Neural progenitor cell (in vitro differentiated cells): ENCODE results near the gene DOCK3. TPM values are rescaled to one million over a fixed set of nuclear protein-coding genes. Genes with fewer than 3 reads are reported as not detected.

Experiments
- DNase-seq: peaks from one replicate; pipeline ENCODE4 v3.0.0-alpha.2; 2016; ENCODE audit warnings: low spot score
- H2AFZ ChIP-seq: fragments of 200-600 bp; sonication (generic); replicated peaks from 2 replicates; pipeline ENCODE4 v1.6.1; 2016; ENCODE audit warnings: antibody characterized with exemption
- H3F3A ChIP-seq: fragments of 200-600 bp; sonication (generic); 2 replicates; pipeline ENCODE4 v1.6.1; 2016; ENCODE audit warnings: antibody characterized with exemption, low read depth
- H3K27ac ChIP-seq: fragments of 200-600 bp; sonication (generic); 2 replicates; pipeline ENCODE4 v1.5.1; 2016; ENCODE audit warnings: mild to moderate bottlenecking
- H3K27me3 ChIP-seq: fragments of 200-600 bp; sonication (generic); 2 replicates; pipeline ENCODE4 v1.6.1; 2016; ENCODE audit warnings: mild to moderate bottlenecking, moderate library complexity
- H3K36me3 ChIP-seq: fragments of 200-600 bp; sonication (generic); 2 replicates; pipeline ENCODE4 v1.5.1; 2016
- H3K4me1 ChIP-seq: fragments of 200-600 bp; sonication (generic); 2 replicates; pipeline ENCODE4 v1.6.1; 2016; ENCODE audit warnings: mixed run types
- H3K4me2 ChIP-seq: fragments of 200-600 bp; sonication (generic); 2 replicates; pipeline ENCODE4 v1.6.1; 2016
- H3K4me3 ChIP-seq: fragments of 200-600 bp; sonication (generic); 2 replicates; pipeline ENCODE4 v1.5.1; 2016
- H3K79me2 ChIP-seq: fragments of 200-600 bp; sonication (generic); 2 replicates; pipeline ENCODE4 v1.6.1; 2016; ENCODE audit warnings: low read depth
- H3K9ac ChIP-seq: fragments of 200-600 bp; sonication (generic); 2 replicates; pipeline ENCODE4 v1.6.1; 2016
- H3K9me3 ChIP-seq: fragments of 200-600 bp; sonication (generic); 2 replicates; pipeline ENCODE4 v1.5.1; 2016; ENCODE audit warnings: low read depth
- H4K20me1 ChIP-seq: fragments of 200-600 bp; sonication (generic); 2 replicates; pipeline ENCODE4 v1.6.1; 2016; ENCODE audit warnings: low read depth
- H3K27ac Mint-ChIP-seq: 3 replicates; pipeline ENCODE4 v1.8.0; 2021; ENCODE audit warnings: mixed read lengths
- H3K27me3 Mint-ChIP-seq: 2 replicates; pipeline ENCODE4 v1.8.0; 2022; ENCODE audit warnings: low read depth, mild to moderate bottlenecking, inconsistent platforms, moderate library complexity, mixed read lengths; ENCODE audit not compliant: insufficient read depth
- H3K36me3 Mint-ChIP-seq: 3 replicates; pipeline ENCODE4 v1.8.0; 2021; ENCODE audit warnings: mixed read lengths
- H3K4me1 Mint-ChIP-seq: 3 replicates; pipeline ENCODE4 v1.8.0; 2021; ENCODE audit warnings: mixed read lengths
- H3K4me3 Mint-ChIP-seq: 3 replicates; pipeline ENCODE4 v1.8.0; 2021; ENCODE audit warnings: mild to moderate bottlenecking, moderate library complexity, mixed read lengths
- H3K9me3 Mint-ChIP-seq: 3 replicates; pipeline ENCODE4 v1.8.0; 2020; ENCODE audit warnings: mixed read lengths
- CTCF ChIP-seq: fragments of 200-600 bp; sonication (generic); IDR thresholded peaks from 2 replicates; pipeline ENCODE4 v1.5.1; 2017; ENCODE audit warnings: antibody characterized with exemption, mild to moderate bottlenecking
- EZH2 ChIP-seq: fragments of 200-600 bp; sonication (generic); IDR thresholded peaks from 2 replicates; pipeline ENCODE4 v1.6.1; 2017; ENCODE audit warnings: antibody characterized with exemption, mild to moderate bottlenecking, moderate library complexity
- EZH2phosphoT487 ChIP-seq: fragments of 200-600 bp; sonication (generic); IDR thresholded peaks from 2 replicates; pipeline ENCODE4 v1.6.1; 2017; ENCODE audit warnings: antibody characterized with exemption
- total RNA-seq: library from RNA; depleted of rRNA; stranded (reverse); fragments of >200 nt; gene quantifications from 2 replicates; pipeline ENCODE4 v1.2.3, GENCODE V29; 2015; ENCODE audit warnings: low replicate concordance

DOCK3 gene, protein sequence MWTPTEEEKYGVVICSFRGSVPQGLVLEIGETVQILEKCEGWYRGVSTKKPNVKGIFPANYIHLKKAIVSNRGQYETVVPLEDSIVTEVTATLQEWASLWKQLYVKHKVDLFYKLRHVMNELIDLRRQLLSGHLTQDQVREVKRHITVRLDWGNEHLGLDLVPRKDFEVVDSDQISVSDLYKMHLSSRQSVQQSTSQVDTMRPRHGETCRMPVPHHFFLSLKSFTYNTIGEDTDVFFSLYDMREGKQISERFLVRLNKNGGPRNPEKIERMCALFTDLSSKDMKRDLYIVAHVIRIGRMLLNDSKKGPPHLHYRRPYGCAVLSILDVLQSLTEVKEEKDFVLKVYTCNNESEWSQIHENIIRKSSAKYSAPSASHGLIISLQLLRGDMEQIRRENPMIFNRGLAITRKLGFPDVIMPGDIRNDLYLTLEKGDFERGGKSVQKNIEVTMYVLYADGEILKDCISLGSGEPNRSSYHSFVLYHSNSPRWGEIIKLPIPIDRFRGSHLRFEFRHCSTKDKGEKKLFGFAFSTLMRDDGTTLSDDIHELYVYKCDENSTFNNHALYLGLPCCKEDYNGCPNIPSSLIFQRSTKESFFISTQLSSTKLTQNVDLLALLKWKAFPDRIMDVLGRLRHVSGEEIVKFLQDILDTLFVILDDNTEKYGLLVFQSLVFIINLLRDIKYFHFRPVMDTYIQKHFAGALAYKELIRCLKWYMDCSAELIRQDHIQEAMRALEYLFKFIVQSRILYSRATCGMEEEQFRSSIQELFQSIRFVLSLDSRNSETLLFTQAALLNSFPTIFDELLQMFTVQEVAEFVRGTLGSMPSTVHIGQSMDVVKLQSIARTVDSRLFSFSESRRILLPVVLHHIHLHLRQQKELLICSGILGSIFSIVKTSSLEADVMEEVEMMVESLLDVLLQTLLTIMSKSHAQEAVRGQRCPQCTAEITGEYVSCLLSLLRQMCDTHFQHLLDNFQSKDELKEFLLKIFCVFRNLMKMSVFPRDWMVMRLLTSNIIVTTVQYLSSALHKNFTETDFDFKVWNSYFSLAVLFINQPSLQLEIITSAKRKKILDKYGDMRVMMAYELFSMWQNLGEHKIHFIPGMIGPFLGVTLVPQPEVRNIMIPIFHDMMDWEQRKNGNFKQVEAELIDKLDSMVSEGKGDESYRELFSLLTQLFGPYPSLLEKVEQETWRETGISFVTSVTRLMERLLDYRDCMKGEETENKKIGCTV (N-terminal part only)
- 10.7 and 11.1 TPM in 2 replicates for total RNA-seq

- H3K27ac Mint-ChIP-seq: no peak within 1 kb of the TSS
These were observed at the start of gene DOCK3 for GRCh38 chr3:50674349-50675178. Gene DOCK3, plus strand, starts transcription at chr3:50674927. Its CDS starts 337 bp downstream, at chr3:50675264.

DNA sequence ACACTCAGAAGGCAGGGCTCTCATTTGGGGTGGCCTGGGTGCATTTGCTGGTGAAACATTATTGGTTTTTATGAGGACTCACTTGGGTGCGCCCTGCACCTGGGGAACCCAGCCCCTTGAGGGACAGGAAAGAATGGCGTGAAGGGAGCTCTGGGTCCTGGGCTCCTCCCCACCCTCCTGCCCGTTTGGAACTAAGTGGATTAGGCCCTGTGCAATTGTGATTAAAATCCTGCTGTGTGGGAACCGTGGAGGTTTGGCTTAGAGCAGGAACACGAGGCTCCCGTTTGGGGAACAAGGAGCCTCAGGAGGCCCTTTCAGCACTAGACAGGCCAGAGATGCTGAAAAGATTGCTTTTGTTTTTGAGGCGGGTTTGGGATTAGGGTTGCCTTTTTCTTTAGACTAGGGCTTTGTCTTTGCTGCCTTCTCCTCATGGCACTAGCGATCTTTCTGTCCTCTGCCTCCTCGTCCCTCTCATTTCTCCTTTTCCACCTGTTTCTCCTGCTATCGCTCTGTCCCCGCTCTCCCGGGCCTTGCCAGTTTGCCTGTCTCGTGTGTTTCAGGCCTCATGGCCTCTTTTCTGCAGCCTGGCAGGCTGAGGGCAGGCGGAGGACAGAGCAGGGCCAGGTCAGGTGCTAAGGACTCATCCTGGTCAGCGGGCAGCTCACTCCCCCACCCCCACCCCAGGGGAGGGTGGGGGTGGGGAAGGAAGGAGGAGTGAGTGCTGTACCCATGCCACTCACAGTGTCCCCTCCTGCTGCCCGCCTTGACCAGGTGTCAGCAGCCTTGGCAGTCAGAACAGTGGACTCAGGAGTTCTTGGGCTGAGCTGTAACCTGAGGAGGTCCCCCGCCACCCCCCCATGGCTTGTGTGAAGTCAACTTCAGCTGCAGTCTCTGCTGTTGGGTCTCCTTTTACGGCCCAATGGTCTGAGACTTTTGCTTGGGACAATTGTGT lies 49.2 kb upstream of the DOCK3 start:
- no peaks in the 10 kb centered on the region for H3K36me3 ChIP-seq
- H3K27ac ChIP-seq: peak overlapping the region; percentile 99
- H3K9me3 ChIP-seq: no peaks in the 10 kb centered on the region
- Mint-ChIP-seq H3K27ac (peak overlapping the region; percentile 92), H3K4me3 (peak overlapping the region; percentile 50), H3K9me3 (no peaks in the 10 kb centered on the region), H3K36me3 (peaks cover 10% of the 10 kb centered on the region), H3K27me3 (peaks cover 5% of the 10 kb centered on the region), H3K4me1 (peaks cover 41% of the 10 kb centered on the region)
- peaks cover 43% of the 10 kb centered on the region for H3K4me1 ChIP-seq
- no peak overlapping the region for H3K9ac ChIP-seq
- DNase-seq: peak; percentile 89
- no peak overlapping the region for H2AFZ ChIP-seq
- H3F3A ChIP-seq: peaks cover 30% of the 10 kb centered on the region
- H3K4me2 ChIP-seq: peak overlapping the region; percentile 80
- H3K4me3 ChIP-seq: peak overlapping the region; percentile 30
- peak; percentile 44 for TF ChIP-seq EZH2phosphoT487
- no peak for TF ChIP-seq CTCF
- TF ChIP-seq EZH2: peak; percentile 38
- peaks cover 52% of the 10 kb centered on the region for H3K79me2 ChIP-seq
- peaks cover 22% of the 10 kb centered on the region for H4K20me1 ChIP-seq
- no peaks in the 10 kb centered on the region for H3K27me3 ChIP-seq

More at GRCh38 chr3:50674349-50675178, at the start of gene DOCK3:
- peak within 1 kb of the TSS; percentile 17 for H3K9ac ChIP-seq
- Mint-ChIP-seq H3K27me3 (peaks cover 20% of the 10 kb centered on the region), H3K36me3 (peaks cover 2% of the 10 kb centered on the region), H3K4me3 (peak within 1 kb of the TSS; percentile 90), H3K4me1 (peaks cover 11% of the 10 kb centered on the region), H3K9me3 (no peaks in the 10 kb centered on the region)
- peaks cover 42% of the 10 kb centered on the region for H3K79me2 ChIP-seq
- H3K27ac ChIP-seq: no peak within 1 kb of the TSS
- H4K20me1 ChIP-seq: peaks cover 4% of the 10 kb centered on the region
- no peaks in the 10 kb centered on the region for H3K36me3 ChIP-seq
- peaks cover 19% of the 10 kb centered on the region for H3F3A ChIP-seq
- H2AFZ ChIP-seq: peak within 1 kb of the TSS; percentile 99
- H3K9me3 ChIP-seq: no peaks in the 10 kb centered on the region
- H3K4me3 ChIP-seq: peak within 1 kb of the TSS; percentile 64
- peak within 1 kb of the TSS; percentile 94 for H3K4me2 ChIP-seq
- DNase-seq: peak; percentile 93
- peaks cover 29% of the 10 kb centered on the region for H3K4me1 ChIP-seq
- no peak for TF ChIP-seq CTCF
- TF ChIP-seq EZH2: no peak
- no peak for TF ChIP-seq EZH2phosphoT487
- peaks cover 27% of the 10 kb centered on the region for H3K27me3 ChIP-seq
